ENCODE data around the gene RNF114.
"Not testable (repeated sequence)": the region's sequence is repeated elsewhere in the genome, so short reads cannot be mapped to it uniquely, and the experiment has no call there.

The RNF114 gene

DNA sequence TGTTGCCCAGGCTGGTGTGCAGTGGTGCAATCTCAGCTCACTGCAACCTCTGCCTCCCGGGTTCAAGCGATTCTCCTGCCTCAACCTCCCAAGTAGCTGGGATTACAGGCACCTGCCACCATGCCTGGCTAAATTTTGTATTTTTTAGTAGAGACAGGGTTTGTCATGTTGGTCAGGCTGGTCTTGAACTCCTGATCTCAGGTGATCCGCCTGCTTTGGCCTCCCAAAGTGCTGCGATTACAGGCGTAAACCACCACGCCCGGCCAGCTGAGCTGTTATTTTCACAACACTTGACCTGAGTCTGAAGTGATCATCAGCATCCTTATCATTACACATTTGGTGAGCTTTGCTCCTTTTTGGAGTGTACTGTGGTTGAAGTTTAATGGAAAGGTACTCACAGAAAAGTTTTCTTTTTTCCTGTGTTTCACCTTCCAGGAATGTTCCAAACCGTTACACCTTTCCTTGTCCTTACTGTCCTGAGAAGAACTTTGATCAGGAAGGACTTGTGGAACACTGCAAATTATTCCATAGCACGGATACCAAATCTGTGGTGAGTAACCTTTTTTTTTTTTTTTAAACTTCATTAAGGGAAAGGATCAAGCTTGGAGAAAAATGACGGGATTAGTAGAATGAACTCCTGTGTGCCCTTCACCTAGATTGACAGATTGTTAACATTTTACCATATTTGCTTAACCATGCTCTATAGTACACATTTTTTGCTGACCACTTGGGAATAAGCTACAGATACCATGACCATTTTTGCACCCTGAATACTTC is 9.7 kb downstream of the RNF114 start:
- H3K27me3 ChIP-seq (ENCODE audit: control insufficient read depth in 1 of 2, insufficient read depth in 2 of 2, low read length in 2 of 2), result no peaks in the 10 kb centered on the region
- H3K9ac ChIP-seq (ENCODE audit: low read depth in 1 of 2, low read length in 2 of 2), result no peak overlapping the region
- H3K27ac ChIP-seq (ENCODE audit: low read depth, low read length), result no peak overlapping the region
- H3K4me3 ChIP-seq (ENCODE audit: low read depth in 1 of 2, low read length in 2 of 2), result no peak overlapping the region
- no peaks in the 10 kb centered on the region for H3K9me3 ChIP-seq (ENCODE audit: control insufficient read depth in 1 of 2, low read length in 2 of 2)
- peaks cover 4 to 9% of the 10 kb centered on the region in 2 donors for H3K4me1 ChIP-seq (ENCODE audit: control insufficient read depth in 1 of 2, insufficient read depth in 2 of 2, low read length in 2 of 2)
- peaks cover 48 to 82% of the 10 kb centered on the region in 2 donors for H3K36me3 ChIP-seq (ENCODE audit: control insufficient read depth in 1 of 2, insufficient read depth in 2 of 2, low read length in 2 of 2)

DNA sequence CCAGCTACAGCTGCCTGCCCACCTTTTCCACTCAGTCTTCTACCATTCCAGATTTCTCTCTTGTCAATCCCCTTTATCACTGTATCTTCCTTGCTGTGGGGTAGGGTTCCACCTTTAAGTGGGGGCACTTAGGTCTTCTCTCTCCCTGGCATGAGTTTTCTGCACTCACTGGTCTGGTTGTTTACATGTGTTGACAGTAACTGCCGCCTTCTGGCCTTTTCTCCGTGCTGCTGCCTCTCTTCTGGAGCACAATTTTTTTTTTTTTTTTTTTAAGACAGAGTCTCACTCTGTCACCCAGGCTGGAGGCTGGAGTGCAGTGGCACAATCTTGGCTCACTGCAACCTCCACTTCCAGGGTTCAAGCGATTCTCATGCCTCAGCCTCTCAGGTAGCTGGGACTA is 12.0 kb downstream of the RNF114 start:
- H3K4me3 ChIP-seq (ENCODE audit: low read depth in 1 of 2, low read length in 2 of 2), result no peak overlapping the region
- no peaks in the 10 kb centered on the region for H3K27me3 ChIP-seq (ENCODE audit: control insufficient read depth in 1 of 2, insufficient read depth in 2 of 2, low read length in 2 of 2)
- peaks cover 50 to 83% of the 10 kb centered on the region in 2 donors for H3K36me3 ChIP-seq (ENCODE audit: control insufficient read depth in 1 of 2, insufficient read depth in 2 of 2, low read length in 2 of 2)
- H3K9ac ChIP-seq (ENCODE audit: low read depth in 1 of 2, low read length in 2 of 2), result no peak overlapping the region
- H3K27ac ChIP-seq (ENCODE audit: low read depth, low read length), result no peak overlapping the region
- no peaks in the 10 kb centered on the region for H3K9me3 ChIP-seq (ENCODE audit: control insufficient read depth in 1 of 2, low read length in 2 of 2)
- peaks cover 4 to 9% of the 10 kb centered on the region in 2 donors for H3K4me1 ChIP-seq (ENCODE audit: control insufficient read depth in 1 of 2, insufficient read depth in 2 of 2, low read length in 2 of 2)

DNA sequence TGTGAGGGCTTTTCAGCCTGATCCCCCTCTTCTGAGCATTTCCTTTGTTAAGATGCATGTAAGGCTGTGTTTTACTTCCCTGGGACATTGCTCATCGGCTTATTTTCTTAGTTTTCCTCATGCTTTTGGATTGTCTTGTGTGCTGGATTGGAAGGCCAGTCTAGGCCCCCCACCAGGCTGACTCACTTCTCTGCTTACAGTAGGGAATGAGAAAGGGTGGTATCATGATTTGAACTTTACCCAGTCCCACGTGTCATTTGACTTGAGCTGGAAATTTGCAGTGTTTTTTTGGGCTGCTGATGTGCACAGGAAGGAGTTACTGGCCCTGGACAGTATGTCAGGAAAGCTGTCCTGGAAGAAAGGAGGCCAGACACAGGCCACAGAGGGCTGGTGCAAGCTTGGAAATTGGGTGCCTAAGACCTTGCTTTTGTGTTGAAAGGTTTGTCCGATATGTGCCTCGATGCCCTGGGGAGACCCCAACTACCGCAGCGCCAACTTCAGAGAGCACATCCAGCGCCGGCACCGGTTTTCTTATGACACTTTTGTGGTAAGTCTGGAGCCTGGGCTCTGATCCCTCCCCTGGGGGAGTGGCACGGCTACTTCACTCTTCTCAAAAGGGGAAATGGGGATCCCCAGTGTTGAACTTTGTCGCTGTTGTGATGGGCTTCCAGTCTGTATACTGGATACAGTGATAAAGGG is 12.8 kb downstream of the RNF114 start:
- H3K9ac ChIP-seq (ENCODE audit: low read depth in 1 of 2, low read length in 2 of 2), result no peak overlapping the region
- no peaks in the 10 kb centered on the region for H3K27me3 ChIP-seq (ENCODE audit: control insufficient read depth in 1 of 2, insufficient read depth in 2 of 2, low read length in 2 of 2)
- peaks cover 4 to 9% of the 10 kb centered on the region in 2 donors for H3K4me1 ChIP-seq (ENCODE audit: control insufficient read depth in 1 of 2, insufficient read depth in 2 of 2, low read length in 2 of 2)
- peaks cover 55 to 88% of the 10 kb centered on the region in 2 donors for H3K36me3 ChIP-seq (ENCODE audit: control insufficient read depth in 1 of 2, insufficient read depth in 2 of 2, low read length in 2 of 2)
- H3K9me3 ChIP-seq (ENCODE audit: control insufficient read depth in 1 of 2, low read length in 2 of 2), result no peaks in the 10 kb centered on the region
- H3K4me3 ChIP-seq (ENCODE audit: low read depth in 1 of 2, low read length in 2 of 2), result no peak overlapping the region
- no peak overlapping the region for H3K27ac ChIP-seq (ENCODE audit: low read depth, low read length)

DNA sequence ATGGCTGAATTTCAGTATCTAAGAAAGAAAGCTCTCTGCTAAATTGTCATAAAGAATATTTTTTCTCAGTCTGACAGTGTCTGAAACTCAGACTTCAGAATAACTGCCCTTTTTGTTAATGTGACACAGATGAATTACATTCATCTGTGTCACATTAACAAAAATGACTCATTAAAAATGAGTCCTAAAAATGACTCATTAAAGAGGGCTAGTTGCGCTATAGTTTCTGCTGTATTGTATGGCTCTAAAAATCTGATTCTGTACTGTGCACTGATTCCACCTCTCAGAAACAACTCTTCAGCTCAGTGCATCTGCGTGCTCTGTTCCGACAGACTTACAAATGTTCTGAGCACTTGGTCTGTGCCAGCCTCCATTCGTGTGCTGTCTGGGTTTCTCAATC is 15.0 kb downstream of the RNF114 start:
- no peaks in the 10 kb centered on the region for H3K4me1 ChIP-seq (ENCODE audit: control insufficient read depth in 1 of 2, insufficient read depth in 2 of 2, low read length in 2 of 2)
- no peak overlapping the region for H3K4me3 ChIP-seq (ENCODE audit: low read depth in 1 of 2, low read length in 2 of 2)
- H3K27me3 ChIP-seq (ENCODE audit: control insufficient read depth in 1 of 2, insufficient read depth in 2 of 2, low read length in 2 of 2), result no peaks in the 10 kb centered on the region
- H3K27ac ChIP-seq (ENCODE audit: low read depth, low read length), result no peak overlapping the region
- no peak overlapping the region for H3K9ac ChIP-seq (ENCODE audit: low read depth in 1 of 2, low read length in 2 of 2)
- H3K36me3 ChIP-seq (ENCODE audit: control insufficient read depth in 1 of 2, insufficient read depth in 2 of 2, low read length in 2 of 2), result peaks cover 53 to 87% of the 10 kb centered on the region in 2 donors
- H3K9me3 ChIP-seq (ENCODE audit: control insufficient read depth in 1 of 2, low read length in 2 of 2), result no peaks in the 10 kb centered on the region

DNA sequence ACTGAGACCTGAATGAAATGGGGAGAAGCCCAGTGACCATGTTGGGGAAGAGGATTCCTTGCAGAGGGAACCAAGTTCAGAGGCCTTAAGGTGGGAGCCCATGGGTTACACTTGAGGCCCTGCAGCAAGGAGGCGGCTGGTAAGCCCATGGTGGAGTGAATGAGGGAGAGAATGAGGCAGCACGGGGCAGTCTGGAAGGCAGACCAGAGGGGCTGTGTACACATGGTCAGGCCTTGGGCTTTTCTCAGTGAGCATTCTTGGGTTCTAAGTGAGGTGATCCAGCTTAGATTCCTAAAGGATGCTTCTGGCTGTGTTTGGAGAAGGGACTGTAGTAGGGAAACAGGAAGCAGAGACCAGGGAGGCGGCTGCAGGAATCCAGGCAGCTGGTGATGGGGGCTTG is 19.0 kb downstream of the RNF114 start:
- no peaks in the 10 kb centered on the region for H3K9me3 ChIP-seq (ENCODE audit: control insufficient read depth in 1 of 2, low read length in 2 of 2)
- no peak overlapping the region for H3K4me3 ChIP-seq (ENCODE audit: low read depth in 1 of 2, low read length in 2 of 2)
- H3K9ac ChIP-seq (ENCODE audit: low read depth in 1 of 2, low read length in 2 of 2), result no peak overlapping the region
- H3K36me3 ChIP-seq (ENCODE audit: control insufficient read depth in 1 of 2, insufficient read depth in 2 of 2, low read length in 2 of 2), result peaks cover 34 to 66% of the 10 kb centered on the region in 2 donors
- no peak overlapping the region for H3K27ac ChIP-seq (ENCODE audit: low read depth, low read length)
- no peaks in the 10 kb centered on the region for H3K4me1 ChIP-seq (ENCODE audit: control insufficient read depth in 1 of 2, insufficient read depth in 2 of 2, low read length in 2 of 2)
- no peaks in the 10 kb centered on the region for H3K27me3 ChIP-seq (ENCODE audit: control insufficient read depth in 1 of 2, insufficient read depth in 2 of 2, low read length in 2 of 2)

DNA sequence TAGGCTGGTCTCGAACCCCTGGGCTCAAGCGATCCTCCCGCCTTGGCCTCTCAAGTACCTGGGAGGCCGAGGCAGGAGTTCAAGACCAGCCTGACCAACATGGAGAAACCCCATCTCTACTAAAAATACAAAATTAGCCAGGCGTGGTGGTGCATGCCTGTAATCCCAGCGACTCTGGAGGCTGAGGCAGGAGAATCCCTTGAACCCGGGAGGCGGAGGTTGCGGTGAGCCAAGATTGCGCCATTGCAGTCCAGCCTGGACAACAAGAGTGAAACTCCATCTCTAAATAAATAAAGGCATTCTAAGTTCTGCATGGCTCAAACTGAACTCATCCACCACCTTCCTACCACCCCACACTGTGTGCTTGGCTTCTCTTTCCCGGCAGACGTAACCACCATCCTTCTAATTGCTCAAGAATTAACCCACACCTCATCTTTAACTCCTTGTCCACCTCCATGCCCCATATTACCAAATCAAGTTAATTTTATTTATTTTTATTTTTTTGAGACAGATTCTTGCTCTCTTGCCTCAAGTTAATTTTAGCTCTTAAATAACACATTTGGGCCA is 19.7 kb downstream of the RNF114 start:
- not testable (repeated sequence) for H3K27me3 ChIP-seq (ENCODE audit: control insufficient read depth in 1 of 2, insufficient read depth in 2 of 2, low read length in 2 of 2); H3K27ac ChIP-seq (ENCODE audit: low read depth, low read length); H3K4me1 ChIP-seq (ENCODE audit: control insufficient read depth in 1 of 2, insufficient read depth in 2 of 2, low read length in 2 of 2); H3K4me3 ChIP-seq (ENCODE audit: low read depth in 1 of 2, low read length in 2 of 2); H3K9ac ChIP-seq (ENCODE audit: low read depth in 1 of 2, low read length in 2 of 2); H3K9me3 ChIP-seq (ENCODE audit: control insufficient read depth in 1 of 2, low read length in 2 of 2)
- peaks cover 27 to 58% of the 10 kb centered on the region in 2 donors for H3K36me3 ChIP-seq (ENCODE audit: control insufficient read depth in 1 of 2, insufficient read depth in 2 of 2, low read length in 2 of 2)

DNA sequence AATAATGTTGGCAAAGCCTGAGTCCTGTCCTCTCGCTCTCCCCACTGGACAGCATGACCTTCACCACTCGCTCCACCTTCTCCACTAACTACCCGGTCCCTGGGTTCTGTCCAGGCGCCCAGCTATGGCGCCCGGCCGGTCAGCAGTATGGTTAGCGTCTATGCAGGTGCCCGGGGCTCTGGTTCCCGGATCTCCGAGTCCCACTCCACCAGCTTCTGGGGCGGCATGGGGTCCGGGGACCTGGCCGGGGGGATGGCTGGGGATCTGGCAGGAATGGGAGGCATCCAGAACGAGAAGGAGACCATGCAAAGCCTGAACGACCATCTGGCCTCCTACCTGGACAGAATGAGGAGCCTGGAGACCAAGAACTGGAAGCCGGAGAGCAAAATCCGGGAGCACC is 20.5 kb downstream of the RNF114 start:
- no peaks in the 10 kb centered on the region for H3K9me3 ChIP-seq (ENCODE audit: control insufficient read depth in 1 of 2, low read length in 2 of 2)
- H3K9ac ChIP-seq (ENCODE audit: low read depth in 1 of 2, low read length in 2 of 2), result no peak overlapping the region
- H3K4me3 ChIP-seq (ENCODE audit: low read depth in 1 of 2, low read length in 2 of 2), result no peak overlapping the region
- peaks cover 26 to 51% of the 10 kb centered on the region in 2 donors for H3K36me3 ChIP-seq (ENCODE audit: control insufficient read depth in 1 of 2, insufficient read depth in 2 of 2, low read length in 2 of 2)
- no peaks in the 10 kb centered on the region for H3K4me1 ChIP-seq (ENCODE audit: control insufficient read depth in 1 of 2, insufficient read depth in 2 of 2, low read length in 2 of 2)
- H3K27me3 ChIP-seq (ENCODE audit: control insufficient read depth in 1 of 2, insufficient read depth in 2 of 2, low read length in 2 of 2), result no peaks in the 10 kb centered on the region
- H3K27ac ChIP-seq (ENCODE audit: low read depth, low read length), result no peak overlapping the region

DNA sequence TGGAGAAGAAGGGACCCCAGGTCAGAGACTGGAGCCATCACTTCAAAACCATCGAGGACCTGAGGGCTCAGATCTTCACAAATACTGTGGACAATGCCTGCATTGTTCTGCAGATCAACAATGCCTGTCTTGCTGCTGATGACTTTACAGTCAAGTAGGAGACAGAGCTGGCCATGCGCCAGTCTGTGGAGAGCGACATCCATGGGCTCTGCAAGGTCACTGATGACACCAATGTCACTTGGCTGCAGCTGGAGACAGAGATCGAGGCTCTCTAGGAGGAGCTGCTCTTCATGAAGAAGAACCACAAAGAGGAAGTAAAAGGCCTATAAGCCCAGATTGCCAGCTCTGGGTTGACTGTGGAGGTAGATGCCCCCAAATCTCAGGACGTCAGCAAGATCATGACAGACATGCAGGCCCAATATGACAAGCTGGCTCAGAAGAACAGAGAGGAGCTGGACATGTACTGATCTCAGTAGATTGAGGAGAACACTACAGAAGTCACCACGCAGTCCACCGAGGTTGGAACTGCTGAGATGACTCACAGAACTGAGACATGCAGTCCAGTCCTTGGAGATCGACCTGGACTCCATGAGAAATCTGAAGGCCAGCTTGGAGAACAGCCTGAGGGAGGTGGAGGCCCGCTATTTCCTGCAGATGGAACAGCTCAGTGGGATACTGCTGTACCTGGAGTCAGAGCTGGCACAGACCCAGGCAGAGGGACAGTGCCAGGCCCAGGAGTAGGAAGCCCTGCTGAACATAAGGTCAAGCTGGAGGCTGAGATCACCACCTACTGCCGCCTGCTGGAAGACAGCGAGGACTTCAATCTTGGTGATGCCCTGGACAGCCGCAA is 21.1 kb downstream of the RNF114 start:
- H3K27ac ChIP-seq (ENCODE audit: low read depth, low read length); H3K9me3 ChIP-seq (ENCODE audit: control insufficient read depth in 1 of 2, low read length in 2 of 2); H3K27me3 ChIP-seq (ENCODE audit: control insufficient read depth in 1 of 2, insufficient read depth in 2 of 2, low read length in 2 of 2); H3K4me3 ChIP-seq (ENCODE audit: low read depth in 1 of 2, low read length in 2 of 2); H3K9ac ChIP-seq (ENCODE audit: low read depth in 1 of 2, low read length in 2 of 2); H3K4me1 ChIP-seq (ENCODE audit: control insufficient read depth in 1 of 2, insufficient read depth in 2 of 2, low read length in 2 of 2): not testable (repeated sequence)
- peaks cover 20 to 44% of the 10 kb centered on the region in 2 donors for H3K36me3 ChIP-seq (ENCODE audit: control insufficient read depth in 1 of 2, insufficient read depth in 2 of 2, low read length in 2 of 2)

DNA sequence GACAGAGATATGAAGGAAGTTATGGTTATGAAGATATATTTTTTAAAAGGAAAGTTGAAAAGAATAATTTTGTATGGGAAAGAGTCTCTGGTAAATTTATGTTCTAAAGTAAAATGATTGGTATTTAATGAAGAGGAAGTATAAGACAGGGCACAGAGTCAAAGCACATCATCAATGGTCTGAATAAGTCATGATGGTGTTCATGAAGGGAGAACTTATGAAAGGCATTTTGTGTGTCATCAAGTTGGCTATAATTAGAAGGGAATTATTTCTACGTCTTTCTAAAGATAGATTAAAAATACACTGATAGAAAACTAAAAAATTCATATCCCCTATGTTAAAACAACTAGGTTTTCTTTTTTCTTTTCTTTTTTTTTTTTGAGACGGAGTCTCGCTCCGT is 25.2 kb downstream of the RNF114 start:
- peaks cover 0 to 4% of the 10 kb centered on the region in 2 donors for H3K4me1 ChIP-seq (ENCODE audit: control insufficient read depth in 1 of 2, insufficient read depth in 2 of 2, low read length in 2 of 2)
- H3K27me3 ChIP-seq (ENCODE audit: control insufficient read depth in 1 of 2, insufficient read depth in 2 of 2, low read length in 2 of 2), result no peaks in the 10 kb centered on the region
- no peak overlapping the region for H3K27ac ChIP-seq (ENCODE audit: low read depth, low read length)
- no peak overlapping the region for H3K9ac ChIP-seq (ENCODE audit: low read depth in 1 of 2, low read length in 2 of 2)
- no peak overlapping the region for H3K4me3 ChIP-seq (ENCODE audit: low read depth in 1 of 2, low read length in 2 of 2)
- H3K36me3 ChIP-seq (ENCODE audit: control insufficient read depth in 1 of 2, insufficient read depth in 2 of 2, low read length in 2 of 2), result peaks cover 0 to 16% of the 10 kb centered on the region in 2 donors
- H3K9me3 ChIP-seq (ENCODE audit: control insufficient read depth in 1 of 2, low read length in 2 of 2), result no peaks in the 10 kb centered on the region
